HG03469 (cell line): ENCODE data around the gene IMMP2L.
A peak's percentile ranks its signal among the peaks of the same experiment; 100 is the strongest.
"Not testable (repeated sequence)": the region's sequence is repeated elsewhere in the genome, so short reads cannot be mapped to it uniquely, and the experiment has no call there.

Experiments
- ATAC-seq: cut with Tn5 transposase; IDR thresholded peaks from one replicate; pipeline ENCODE4 v1.9.1; 2021; ENCODE audit warnings: mild to moderate bottlenecking, moderate library complexity, moderate number of reproducible peaks; ENCODE audit not compliant: unreplicated experiment

IMMP2L gene

GRCh38 chr7:111510584-111511378, 51.5 kb downstream of the IMMP2L start:
- ATAC-seq: no peak

DNA sequence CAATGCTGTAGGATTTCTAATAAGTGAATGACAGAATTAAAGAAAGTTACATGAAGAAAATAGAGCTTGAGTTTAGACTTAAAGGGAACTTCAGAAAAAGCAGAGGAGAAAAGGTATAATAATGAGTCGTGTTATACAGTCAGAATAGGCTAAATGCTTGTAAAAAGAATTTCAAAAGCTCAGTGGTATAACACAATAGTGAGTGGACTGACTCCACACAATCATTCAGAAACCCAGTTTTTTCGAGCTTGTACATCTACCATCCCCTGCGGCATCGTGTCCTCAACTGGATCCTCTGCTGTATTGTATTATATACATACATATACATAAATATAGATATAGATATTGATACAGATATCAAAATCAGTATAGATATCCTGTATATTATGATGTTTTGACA, 52.2 kb downstream of the IMMP2L start:
- ATAC-seq: no peak

GRCh38 chr7:111509288-111509687, 53.0 kb downstream of the IMMP2L start:
- no peak for ATAC-seq

DNA sequence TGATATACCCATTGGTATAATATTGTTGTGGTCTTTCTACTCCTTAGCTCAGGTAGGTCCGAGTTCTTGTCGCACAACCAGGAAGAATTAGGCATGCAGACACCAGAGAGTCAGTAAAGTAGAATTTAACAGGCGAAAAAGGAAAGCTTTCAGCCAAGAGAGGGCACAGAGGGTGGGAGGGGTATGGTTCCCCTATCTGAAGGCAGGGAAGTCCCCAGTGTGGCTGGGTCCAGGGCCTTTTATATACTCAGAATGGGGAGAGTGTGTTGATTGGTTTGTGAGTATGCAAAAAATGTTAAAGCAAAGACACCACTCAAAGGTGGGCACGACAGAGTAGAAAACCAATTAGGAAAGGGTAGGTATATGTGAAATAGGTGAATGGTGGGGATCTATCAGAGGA, 53.9 kb downstream of the IMMP2L start:
- peak; percentile 58 for ATAC-seq

- ATAC-seq: not testable (repeated sequence)
These were observed 56.9 kb downstream of the IMMP2L start for GRCh38 chr7:111505422-111505821.

DNA sequence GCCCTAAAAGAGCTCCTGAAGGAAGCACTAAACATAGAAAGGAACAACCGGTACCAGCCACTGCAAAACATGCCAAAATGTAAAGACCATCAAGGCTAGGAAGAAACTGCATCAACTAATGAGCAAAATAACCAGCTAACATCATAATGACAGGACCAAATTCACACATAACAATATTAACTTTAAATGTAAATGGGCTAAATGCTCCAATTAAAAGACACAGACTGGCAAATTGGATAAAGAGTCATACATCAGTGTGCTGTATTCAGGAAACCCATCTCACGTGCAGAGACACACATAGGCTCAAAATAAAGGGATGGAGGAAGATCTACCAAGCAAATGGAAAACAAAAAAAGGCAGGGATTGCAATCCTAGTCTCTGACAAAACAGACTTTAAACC, 60.5 kb downstream of the IMMP2L start:
- not testable (repeated sequence) for ATAC-seq

DNA sequence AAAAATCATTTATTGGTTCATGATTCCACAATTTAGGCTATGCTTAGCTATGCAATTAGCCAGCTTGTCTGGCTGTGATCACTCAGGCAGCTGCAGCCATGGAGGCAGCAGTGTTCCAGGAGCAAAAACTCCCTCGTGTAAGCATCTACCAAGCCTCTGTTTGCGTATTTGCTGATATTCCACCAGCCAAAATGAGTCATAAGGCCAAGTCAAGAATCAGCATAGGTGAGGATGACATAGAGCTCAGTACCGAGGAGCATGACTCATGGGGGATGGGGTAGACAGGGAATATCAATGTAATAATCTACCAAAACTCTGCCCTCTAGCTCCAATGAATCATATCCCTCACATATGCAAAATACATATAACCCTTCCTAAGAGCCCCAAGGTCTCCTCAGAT, 63.3 kb downstream of the IMMP2L start:
- ATAC-seq: no peak

DNA sequence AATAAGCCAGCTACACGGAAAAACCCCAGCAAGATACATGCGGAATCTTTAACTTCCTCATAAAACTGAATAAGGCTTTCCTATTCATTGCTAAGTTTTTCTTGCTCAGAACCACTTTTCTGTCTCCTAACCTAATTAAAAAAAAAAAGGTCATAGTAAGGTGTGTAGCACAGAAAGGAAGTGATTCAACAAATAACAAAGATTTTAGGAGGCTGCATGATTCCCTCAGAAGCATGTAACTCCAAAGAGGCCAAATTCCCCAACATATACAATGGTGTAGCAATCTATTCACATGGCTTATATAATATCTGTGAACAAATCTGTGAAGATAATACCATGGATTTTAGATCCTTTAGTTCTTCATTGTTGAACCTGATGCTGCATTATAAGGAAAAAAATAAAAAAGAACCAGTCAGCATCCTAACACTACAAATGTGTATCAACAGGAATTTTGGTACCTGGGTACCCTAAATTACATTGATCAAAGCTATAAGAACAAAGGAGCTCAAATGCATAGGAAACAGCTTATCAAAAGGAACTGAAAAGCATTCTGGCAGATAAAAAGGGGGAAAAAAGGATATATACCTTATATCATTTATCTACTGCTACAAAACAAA, 63.8 kb downstream of the IMMP2L start:
- ATAC-seq: no peak

- no peak for ATAC-seq
These were observed 67.0 kb downstream of the IMMP2L start for GRCh38 chr7:111495173-111495810.

DNA sequence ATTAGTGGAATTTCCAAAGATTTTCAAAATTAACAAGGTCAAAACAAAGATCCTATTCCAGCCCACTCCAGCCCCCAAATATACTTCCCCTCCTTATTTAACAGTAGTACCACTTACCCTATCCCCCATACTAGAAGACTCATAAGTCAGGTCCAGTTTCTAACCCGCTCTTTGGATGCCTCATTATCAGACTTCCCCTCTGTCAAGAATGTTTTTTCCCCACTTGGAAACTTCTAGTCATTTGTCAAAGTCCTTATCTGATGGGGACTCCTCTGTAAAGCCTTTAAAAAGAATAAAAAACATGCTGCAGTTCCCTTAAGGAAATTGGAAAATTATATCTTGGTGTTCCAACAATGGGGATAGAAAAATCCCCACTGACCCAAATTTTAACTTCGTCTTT, 70.1 kb downstream of the IMMP2L start:
- ATAC-seq: no peak

DNA sequence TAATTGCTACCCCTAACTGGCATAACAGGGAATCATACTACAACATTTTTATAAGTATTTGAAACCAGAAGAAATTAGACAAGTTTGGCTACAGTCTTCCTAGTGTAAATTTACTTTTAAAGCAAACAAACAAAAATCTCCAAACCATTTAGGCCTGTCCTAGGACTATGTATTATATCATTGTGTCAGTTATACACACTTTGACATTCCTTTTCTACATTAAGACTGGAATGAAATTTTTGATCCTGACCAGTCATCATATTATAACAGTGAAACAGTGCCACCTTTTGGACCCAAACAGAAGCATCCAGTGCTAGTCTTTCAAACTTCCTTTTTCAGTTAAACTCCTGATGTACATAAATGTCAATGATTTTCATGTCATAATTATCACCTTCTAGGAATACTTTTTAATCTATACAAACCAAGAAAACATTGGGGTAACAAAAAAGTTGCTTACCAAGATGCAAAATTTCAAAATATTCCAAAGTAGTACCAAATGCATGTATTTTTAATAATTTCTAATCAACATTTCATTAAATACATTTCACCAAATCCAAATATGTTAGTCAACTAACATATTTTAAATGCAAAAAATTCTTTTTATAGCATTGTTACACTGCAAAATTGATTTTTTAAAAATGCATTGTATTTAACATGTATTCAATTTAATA, 75.7 kb downstream of the IMMP2L start:
- peak; percentile 71 for ATAC-seq

GRCh38 chr7:111485701-111486380, 76.5 kb downstream of the IMMP2L start:
- ATAC-seq: no peak

DNA sequence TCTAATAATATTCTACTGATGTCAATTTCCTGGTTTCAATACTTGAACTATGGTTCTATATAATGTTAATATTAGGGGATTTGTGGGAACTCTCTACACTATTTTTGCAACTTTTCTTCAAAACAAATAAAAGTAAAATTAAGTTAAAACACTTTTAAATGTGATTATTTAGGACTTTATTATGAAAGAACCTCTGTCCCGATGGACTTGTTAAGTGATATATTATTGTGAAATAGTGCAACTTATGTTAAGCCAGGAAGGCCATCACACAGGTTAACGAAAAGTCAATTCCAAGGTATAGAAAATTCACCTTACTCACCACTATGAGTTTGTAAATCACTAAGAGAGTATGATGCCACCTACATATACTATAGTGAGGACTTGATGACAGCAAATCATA, 79.2 kb downstream of the IMMP2L start:
- ATAC-seq: no peak

DNA sequence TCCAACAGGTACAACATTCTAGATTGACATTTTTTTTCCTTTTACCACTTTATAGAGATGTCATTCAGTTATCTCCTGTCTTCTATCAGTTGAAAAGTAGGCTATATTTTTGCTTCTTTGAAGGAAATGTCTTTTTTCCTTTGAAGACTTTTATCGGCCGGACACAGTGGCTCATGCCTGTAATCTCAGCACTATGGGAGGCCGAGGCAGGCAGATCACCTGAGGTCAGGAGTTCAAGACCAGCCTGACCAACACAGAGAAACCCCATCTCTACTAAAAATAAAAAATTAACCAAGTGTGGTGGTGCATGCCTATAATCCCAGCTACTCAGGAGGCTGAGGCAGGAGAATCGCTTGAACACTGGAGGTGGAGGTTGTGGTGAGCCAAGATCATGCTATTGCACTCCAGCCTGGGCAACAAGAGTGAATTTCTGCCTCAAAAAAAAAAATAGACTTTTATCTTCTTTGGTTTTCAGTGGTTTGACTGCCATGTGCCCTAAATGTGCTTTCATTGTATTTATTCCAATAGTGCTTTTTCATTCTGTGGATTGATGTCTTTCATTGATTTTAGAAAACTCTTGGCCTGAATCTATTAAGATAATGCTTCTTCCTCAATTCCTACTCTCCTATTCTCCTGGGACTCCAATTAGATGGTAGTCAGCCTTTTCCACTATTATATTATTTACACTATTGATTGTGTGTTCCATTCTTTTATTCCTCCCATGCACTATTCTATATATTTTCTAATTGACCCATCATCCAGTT, 84.6 kb downstream of the IMMP2L start:
- ATAC-seq: no peak

DNA sequence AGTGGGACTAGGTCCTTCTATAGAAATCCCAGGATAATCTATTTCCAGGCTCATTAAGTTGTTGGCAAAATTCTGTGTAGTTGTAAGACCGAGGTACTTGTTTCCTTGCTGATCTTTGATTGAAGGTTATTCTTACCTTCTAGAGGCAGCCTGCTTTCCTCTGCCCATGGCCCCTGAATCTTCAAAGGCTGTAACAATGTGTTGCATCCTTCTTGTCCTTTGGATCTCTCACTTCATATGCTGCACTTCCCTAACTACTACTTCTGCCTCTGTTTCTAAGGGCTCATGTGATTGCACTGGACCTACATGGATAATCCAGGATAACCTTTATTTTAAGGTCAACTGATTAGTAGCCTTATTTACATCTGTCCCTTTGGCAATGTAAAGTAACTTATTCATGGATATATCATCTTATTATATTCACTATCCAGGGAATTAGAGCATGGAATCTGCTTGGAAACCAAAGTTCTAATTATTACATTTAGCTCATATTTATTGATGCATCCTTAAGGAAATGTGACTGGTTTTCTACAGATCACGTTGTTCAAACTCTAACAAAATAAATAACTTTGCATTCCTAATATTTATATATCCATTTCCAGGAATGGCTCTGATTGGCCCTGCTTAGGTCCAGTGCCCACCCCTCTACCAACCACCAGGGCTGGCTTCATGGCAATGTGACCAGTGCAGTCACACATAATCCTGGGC, 85.6 kb downstream of the IMMP2L start:
- no peak for ATAC-seq

DNA sequence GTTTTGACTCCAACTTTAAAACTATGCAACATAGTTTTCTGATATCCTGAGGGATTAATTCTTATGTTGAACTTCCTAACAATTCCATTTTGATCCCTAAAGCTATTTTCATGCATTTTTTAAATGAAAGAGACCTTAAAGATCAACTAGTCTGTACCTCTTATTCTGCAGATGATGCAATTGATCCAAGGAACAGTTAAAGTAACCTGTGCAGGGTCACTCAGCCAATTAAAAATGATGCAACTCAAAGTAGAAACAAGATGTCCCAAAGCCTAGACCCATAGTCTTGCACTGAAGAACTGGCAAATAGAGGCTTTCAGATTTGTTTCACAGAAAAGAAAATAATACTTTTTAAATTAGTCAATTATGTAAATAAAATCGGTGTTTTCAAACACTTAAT, 86.3 kb downstream of the IMMP2L start:
- no peak for ATAC-seq

DNA sequence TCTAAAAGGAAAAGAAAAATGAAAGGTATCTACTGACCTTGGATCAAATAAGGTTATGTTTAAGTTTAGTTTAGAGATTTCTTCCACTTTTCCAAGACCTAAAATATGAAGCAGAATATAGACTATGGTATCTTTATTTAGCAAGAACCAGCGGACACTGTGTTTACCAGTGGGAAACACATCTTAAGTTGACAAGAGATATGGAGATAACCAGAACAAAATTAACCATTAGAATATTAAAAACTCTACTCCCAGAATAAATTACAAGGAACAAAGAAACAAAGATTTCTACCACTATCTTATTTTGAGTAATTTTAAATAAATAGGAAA, 86.9 kb downstream of the IMMP2L start:
- ATAC-seq: no peak

DNA sequence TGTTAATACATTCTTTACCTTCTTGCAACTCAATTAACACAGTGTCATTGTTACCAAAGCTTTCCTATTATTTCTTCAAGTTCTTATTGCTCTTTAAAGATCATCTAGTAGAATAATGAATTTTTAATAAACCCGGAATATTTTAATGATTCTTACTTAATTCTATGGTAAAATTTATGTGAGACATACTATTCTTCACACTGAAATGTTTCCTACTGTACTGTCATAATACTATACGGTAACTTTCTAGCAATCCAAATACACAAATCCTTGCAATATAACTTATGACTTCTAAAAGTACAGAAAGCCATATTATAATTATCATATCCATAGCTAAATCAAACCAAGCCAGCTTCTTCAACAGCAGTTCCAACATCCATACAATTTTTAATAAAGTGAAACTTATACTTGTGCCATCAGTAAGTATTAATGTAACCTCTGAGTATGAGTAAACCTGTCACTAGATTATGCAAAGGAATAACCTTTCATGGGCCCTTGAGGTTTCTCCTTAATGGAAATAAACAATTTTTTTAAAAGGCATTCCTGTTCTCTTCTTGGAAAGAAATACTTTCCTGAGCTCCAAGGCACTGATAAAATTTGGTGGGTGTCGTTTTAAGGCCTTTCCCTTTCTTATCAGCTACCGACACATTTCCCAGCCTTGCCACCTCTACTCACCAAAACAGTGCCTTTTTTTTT, 87.4 kb downstream of the IMMP2L start:
- ATAC-seq: no peak
